Large intestine (tissue), 12 donors: Measurements from ENCODE around the gene CLCA1. TPM values are rescaled to one million over a fixed set of nuclear protein-coding genes. Genes with fewer than 3 reads are reported as not detected.

Experiments
- DNase-seq, 2 donors: peaks; one replicate each; pipeline versions ENCODE4 v3.0.0 to v3.0.0-alpha.2; 2013
- H3K27ac ChIP-seq: one replicate; pipeline ENCODE4 v1.5.1; 2013; ENCODE audit warnings: low read length
- H3K27me3 ChIP-seq: 2 replicates; pipeline ENCODE4 v1.6.1; 2013; ENCODE audit warnings: low read length; ENCODE audit not compliant: control insufficient read depth, insufficient read depth
- H3K36me3 ChIP-seq: 2 replicates; pipeline ENCODE4 v1.6.1; 2013; ENCODE audit warnings: low read length; ENCODE audit not compliant: control insufficient read depth, insufficient read depth
- H3K4me1 ChIP-seq: one replicate; pipeline ENCODE4 v1.6.1; 2013; ENCODE audit warnings: low read length; ENCODE audit not compliant: control insufficient read depth, insufficient read depth
- H3K4me3 ChIP-seq: one replicate; pipeline ENCODE4 v1.5.1; 2013; ENCODE audit warnings: low read length
- H3K9me3 ChIP-seq: one replicate; pipeline ENCODE4 v1.6.1; 2013; ENCODE audit warnings: mild to moderate bottlenecking, low read depth, low read length, moderate library complexity; ENCODE audit not compliant: control insufficient read depth
- WGBS: methylation state at CpG from one replicate; pipeline ENCODE4 v1.1.5; 2013; ENCODE audit warnings: low lambda C conversion rate; ENCODE audit not compliant: insufficient coverage; 5-methylcytosine and 5-hydroxymethylcytosine counted together
- long read RNA-seq, 11 donors: transcript quantifications; one replicate each; lab custom pipeline, GENCODE V29; 2026
- polyA plus RNA-seq: library from polyadenylated mRNA; unstranded; fragments of 120-200 nt; gene quantifications from one replicate; pipeline ENCODE4 v1.2.1, GENCODE V29; 2013

Gene CLCA1, protein sequence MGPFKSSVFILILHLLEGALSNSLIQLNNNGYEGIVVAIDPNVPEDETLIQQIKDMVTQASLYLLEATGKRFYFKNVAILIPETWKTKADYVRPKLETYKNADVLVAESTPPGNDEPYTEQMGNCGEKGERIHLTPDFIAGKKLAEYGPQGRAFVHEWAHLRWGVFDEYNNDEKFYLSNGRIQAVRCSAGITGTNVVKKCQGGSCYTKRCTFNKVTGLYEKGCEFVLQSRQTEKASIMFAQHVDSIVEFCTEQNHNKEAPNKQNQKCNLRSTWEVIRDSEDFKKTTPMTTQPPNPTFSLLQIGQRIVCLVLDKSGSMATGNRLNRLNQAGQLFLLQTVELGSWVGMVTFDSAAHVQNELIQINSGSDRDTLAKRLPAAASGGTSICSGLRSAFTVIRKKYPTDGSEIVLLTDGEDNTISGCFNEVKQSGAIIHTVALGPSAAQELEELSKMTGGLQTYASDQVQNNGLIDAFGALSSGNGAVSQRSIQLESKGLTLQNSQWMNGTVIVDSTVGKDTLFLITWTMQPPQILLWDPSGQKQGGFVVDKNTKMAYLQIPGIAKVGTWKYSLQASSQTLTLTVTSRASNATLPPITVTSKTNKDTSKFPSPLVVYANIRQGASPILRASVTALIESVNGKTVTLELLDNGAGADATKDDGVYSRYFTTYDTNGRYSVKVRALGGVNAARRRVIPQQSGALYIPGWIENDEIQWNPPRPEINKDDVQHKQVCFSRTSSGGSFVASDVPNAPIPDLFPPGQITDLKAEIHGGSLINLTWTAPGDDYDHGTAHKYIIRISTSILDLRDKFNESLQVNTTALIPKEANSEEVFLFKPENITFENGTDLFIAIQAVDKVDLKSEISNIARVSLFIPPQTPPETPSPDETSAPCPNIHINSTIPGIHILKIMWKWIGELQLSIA
- 2,132 TPM for polyA plus RNA-seq
- long read RNA-seq, donor 1, transcript CLCA1-202 (14 exons, 3,118 nt): major isoform, 122 of 776 reads
- long read RNA-seq, donor 1, partial matches to known transcripts: 654 of 776 reads
- long read RNA-seq, donor 1, other reads (novel, unspliced or antisense): 0 of 776 reads
- long read RNA-seq, donor 2, transcript CLCA1-202 (14 exons, 3,118 nt): major isoform, 255 of 2,527 reads
- long read RNA-seq, donor 2, partial matches to known transcripts: 2,262 of 2,527 reads
- long read RNA-seq, donor 2, other reads (novel, unspliced or antisense): 10 of 2,527 reads
- long read RNA-seq, donor 3: 0 reads
- long read RNA-seq, donor 4, transcript CLCA1-202 (14 exons, 3,118 nt): major isoform, 35 of 378 reads
- long read RNA-seq, donor 4, partial matches to known transcripts: 343 of 378 reads
- long read RNA-seq, donor 4, other reads (novel, unspliced or antisense): 0 of 378 reads
- long read RNA-seq, donor 5, transcript CLCA1-202 (14 exons, 3,118 nt): major isoform, 144 of 700 reads
- long read RNA-seq, donor 5, partial matches to known transcripts: 556 of 700 reads
- long read RNA-seq, donor 5, other reads (novel, unspliced or antisense): 0 of 700 reads
- long read RNA-seq, donor 6, transcript CLCA1-202 (14 exons, 3,118 nt): major isoform, 152 of 1,086 reads
- long read RNA-seq, donor 6, partial matches to known transcripts: 934 of 1,086 reads
- long read RNA-seq, donor 6, other reads (novel, unspliced or antisense): 0 of 1,086 reads
- long read RNA-seq, donor 7, transcript CLCA1-202 (14 exons, 3,118 nt): major isoform, 99 of 714 reads
- long read RNA-seq, donor 7, partial matches to known transcripts: 615 of 714 reads
- long read RNA-seq, donor 7, other reads (novel, unspliced or antisense): 0 of 714 reads
- long read RNA-seq, donor 8, transcript CLCA1-202 (14 exons, 3,118 nt): major isoform, 309 of 2,447 reads
- long read RNA-seq, donor 8, partial matches to known transcripts: 2,126 of 2,447 reads
- long read RNA-seq, donor 8, other reads (novel, unspliced or antisense): 12 of 2,447 reads
- long read RNA-seq, donor 9, transcript CLCA1-202 (14 exons, 3,118 nt): major isoform, 238 of 1,775 reads
- long read RNA-seq, donor 9, partial matches to known transcripts: 1,537 of 1,775 reads
- long read RNA-seq, donor 9, other reads (novel, unspliced or antisense): 0 of 1,775 reads
- long read RNA-seq, donor 10, transcript CLCA1-202 (14 exons, 3,118 nt): major isoform, 226 of 1,146 reads
- long read RNA-seq, donor 10, partial matches to known transcripts: 920 of 1,146 reads
- long read RNA-seq, donor 10, other reads (novel, unspliced or antisense): 0 of 1,146 reads
- long read RNA-seq, donor 11, transcript CLCA1-202 (14 exons, 3,118 nt): major isoform, 195 of 885 reads
- long read RNA-seq, donor 11, partial matches to known transcripts: 690 of 885 reads
- long read RNA-seq, donor 11, other reads (novel, unspliced or antisense): 0 of 885 reads

DNA sequence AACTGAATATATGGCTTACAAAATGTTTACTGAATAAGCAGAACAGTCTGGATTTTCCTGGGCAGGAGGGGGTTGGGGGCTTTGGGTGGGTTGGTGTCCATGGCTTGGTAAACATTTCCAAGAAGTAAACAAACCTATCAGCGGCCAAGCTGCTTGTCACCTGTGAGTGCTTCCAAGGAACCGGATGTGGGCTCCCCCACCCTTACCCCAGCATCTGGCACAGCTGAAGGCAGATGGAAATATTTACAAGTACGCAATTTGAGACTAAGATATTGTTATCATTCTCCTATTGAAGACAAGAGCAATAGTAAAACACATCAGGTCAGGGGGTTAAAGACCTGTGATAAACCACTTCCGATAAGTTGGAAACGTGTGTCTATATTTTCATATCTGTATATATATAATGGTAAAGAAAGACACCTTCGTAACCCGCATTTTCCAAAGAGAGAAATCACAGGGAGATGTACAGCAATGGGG lies at the start of gene CLCA1:
TSS of gene CLCA1 (plus strand) at position 427 of the 477 bp plus-strand sequence. CDS start at position 472, 45 bp downstream.
- Histone ChIP-seq H3K4me3 (peak within 1 kb of the TSS; percentile 28), H3K27me3 (no peaks in the 10 kb centered on the region), H3K27ac (no peak within 1 kb of the TSS), H3K36me3 (no peaks in the 10 kb centered on the region), H3K9me3 (no peaks in the 10 kb centered on the region), H3K4me1 (no peaks in the 10 kb centered on the region)
- DNase-seq: peak in 1 of 2 donors; percentile 36
- 60% methylated on average over 5 of the region's 7 CpGs for WGBS

GRCh38 chr1:86419277-86419903 lies 49.3 kb upstream of the CLCA1 start:
- H3K4me1 ChIP-seq: no peaks in the 10 kb centered on the region
- peak in 1 of 2 donors; percentile 42 for DNase-seq
- H3K4me3 ChIP-seq: no peak overlapping the region
- no peak overlapping the region for H3K27ac ChIP-seq
- H3K27me3 ChIP-seq: no peaks in the 10 kb centered on the region
- no peaks in the 10 kb centered on the region for H3K9me3 ChIP-seq
- WGBS: 83% methylated on average over 2 of the region's 4 CpGs
- H3K36me3 ChIP-seq: no peaks in the 10 kb centered on the region

DNA sequence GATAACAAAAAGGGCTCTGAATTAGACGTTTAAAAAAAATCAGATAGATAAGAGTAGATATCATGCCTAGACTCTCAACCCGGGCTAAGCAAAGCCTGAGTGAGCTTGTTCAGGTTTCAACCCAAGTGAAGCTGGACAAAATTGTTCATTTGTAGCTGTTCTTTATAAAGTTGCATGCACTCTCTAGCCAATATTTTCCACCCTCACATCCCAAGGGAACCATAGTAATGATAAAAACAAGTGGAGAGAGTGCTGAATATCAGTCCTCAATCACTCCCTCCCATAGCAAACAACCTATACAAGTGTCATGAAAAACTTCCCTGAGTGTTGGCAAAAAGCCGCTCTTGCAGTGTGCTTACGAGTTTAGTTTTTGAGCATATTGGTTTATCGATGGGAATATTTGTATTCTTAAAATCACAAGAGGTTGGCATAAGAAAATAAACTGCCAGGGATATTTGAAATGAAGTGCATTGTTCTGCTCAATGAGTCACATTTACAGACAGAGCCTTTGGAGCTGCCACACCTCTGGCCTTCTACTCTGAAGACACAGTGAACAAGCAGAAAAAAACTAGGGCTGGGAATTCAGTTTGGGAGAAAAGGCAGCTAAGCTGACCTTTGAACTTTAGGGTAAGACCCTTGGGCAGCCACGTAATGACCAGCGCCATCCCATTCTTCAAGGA lies 47.0 kb upstream of the CLCA1 start:
- no peaks in the 10 kb centered on the region for H3K36me3 ChIP-seq
- no peaks in the 10 kb centered on the region for H3K9me3 ChIP-seq
- no peaks in the 10 kb centered on the region for H3K4me1 ChIP-seq
- H3K4me3 ChIP-seq: no peak overlapping the region
- no peak for DNase-seq
- H3K27me3 ChIP-seq: no peaks in the 10 kb centered on the region
- no peak overlapping the region for H3K27ac ChIP-seq
- WGBS: 68% methylated on average over 3 of the region's 7 CpGs

DNA sequence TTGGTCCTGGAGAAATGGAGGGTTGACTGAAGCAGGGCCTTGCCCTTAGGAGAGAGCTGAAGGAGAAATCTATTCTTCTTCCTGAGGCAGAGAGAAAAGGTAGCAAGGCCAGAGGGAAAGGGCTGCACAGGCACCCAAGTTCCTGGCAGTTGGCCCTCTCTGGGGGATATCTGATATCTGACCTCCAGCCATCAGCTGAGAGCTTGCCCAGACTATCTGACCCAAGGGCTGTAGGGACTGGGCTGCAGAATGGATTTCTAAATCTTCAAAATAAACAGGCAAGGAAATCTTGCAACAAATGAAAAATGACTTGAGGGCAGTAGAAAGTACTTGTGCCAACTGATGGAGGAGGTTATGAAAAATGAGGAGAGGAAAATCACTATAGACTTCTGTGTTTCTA lies 45.3 kb upstream of the CLCA1 start:
- no peak for DNase-seq
- no peaks in the 10 kb centered on the region for H3K9me3 ChIP-seq
- H3K27ac ChIP-seq: no peak overlapping the region
- H3K27me3 ChIP-seq: no peaks in the 10 kb centered on the region
- H3K4me1 ChIP-seq: no peaks in the 10 kb centered on the region
- no peak overlapping the region for H3K4me3 ChIP-seq
- no peaks in the 10 kb centered on the region for H3K36me3 ChIP-seq

- DNase-seq: no peak
- Histone ChIP-seq H3K9me3 (no peaks in the 10 kb centered on the region), H3K36me3 (no peaks in the 10 kb centered on the region), H3K27ac (no peak within 1 kb of the TSS), H3K27me3 (no peaks in the 10 kb centered on the region), H3K4me1 (no peaks in the 10 kb centered on the region), H3K4me3 (no peak within 1 kb of the TSS)
These were observed 44.9 kb upstream of the CLCA1 start, which contains the start of gene CLCA2 for GRCh38 chr1:86423873-86424272. TSS of gene CLCA2 (plus strand) at chr1:86424171. CDS start at chr1:86424248, 77 bp downstream.

DNA sequence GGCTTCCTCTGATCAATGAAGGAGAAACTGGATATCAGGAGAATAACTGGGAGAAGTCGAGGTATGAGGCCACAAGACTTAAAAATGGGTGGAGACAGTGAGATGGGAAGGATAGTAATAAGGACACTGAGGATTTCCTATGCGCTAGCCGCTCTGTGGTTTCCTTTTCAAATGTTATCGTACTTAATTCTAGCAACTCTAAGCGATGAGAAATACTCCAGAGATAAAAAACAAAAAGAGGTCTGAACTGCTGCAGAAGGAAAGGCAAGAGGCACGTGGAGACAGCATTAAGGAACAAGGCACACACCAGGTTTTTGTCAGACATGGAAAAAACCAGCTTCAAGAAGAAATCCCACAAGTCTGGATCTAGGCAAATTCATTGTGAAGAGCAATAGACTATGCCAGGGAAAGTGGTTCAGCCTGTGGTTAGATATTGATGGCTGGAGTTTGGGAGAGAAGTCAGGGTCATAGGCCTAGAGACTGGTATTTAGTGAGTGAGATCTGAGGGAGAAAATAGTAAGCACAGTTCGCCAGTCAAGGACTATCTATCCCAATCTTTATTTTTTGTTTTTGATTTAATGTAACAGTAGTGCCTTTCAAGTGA lies 39.5 kb upstream of the CLCA1 start:
- Histone ChIP-seq H3K9me3 (no peaks in the 10 kb centered on the region), H3K4me3 (no peak overlapping the region), H3K4me1 (no peaks in the 10 kb centered on the region), H3K36me3 (no peaks in the 10 kb centered on the region), H3K27me3 (no peaks in the 10 kb centered on the region), H3K27ac (no peak overlapping the region)
- no peak for DNase-seq
- WGBS: 86% methylated on average over 2 of the region's 7 CpGs

GRCh38 chr1:86429835-86430234 lies 38.9 kb upstream of the CLCA1 start:
- DNase-seq: peak; percentile 34 to 46
- no peak overlapping the region for H3K4me3 ChIP-seq
- H3K27ac ChIP-seq: no peak overlapping the region
- no peaks in the 10 kb centered on the region for H3K27me3 ChIP-seq
- no CpG with 5 or more reads among the region's 3 CpGs for WGBS
- H3K9me3 ChIP-seq: no peaks in the 10 kb centered on the region
- H3K4me1 ChIP-seq: no peaks in the 10 kb centered on the region
- H3K36me3 ChIP-seq: no peaks in the 10 kb centered on the region

GRCh38 chr1:86430376-86430775 lies 38.4 kb upstream of the CLCA1 start:
- Histone ChIP-seq H3K4me3 (no peak overlapping the region), H3K4me1 (no peaks in the 10 kb centered on the region), H3K27ac (no peak overlapping the region), H3K27me3 (no peaks in the 10 kb centered on the region), H3K36me3 (no peaks in the 10 kb centered on the region), H3K9me3 (no peaks in the 10 kb centered on the region)
- no peak for DNase-seq
